Hepatic stellate cell (primary cell): ENCODE results near the gene C17orf78.
"Not testable (repeated sequence)": the region's sequence is repeated elsewhere in the genome, so short reads cannot be mapped to it uniquely, and the experiment has no call there.

ENCODE experiments used
- DNase-seq: peaks from one replicate; pipeline ENCODE4 v3.0.0; 2011; ENCODE audit warnings: low spot score

Gene C17orf78

GRCh38 chr17:37386462-37386861 lies 10.7 kb downstream of the C17orf78 start:
- DNase-seq = no peak

- peak; percentile 22 for DNase-seq
Measured at GRCh38 chr17:37388266-37388665, 12.5 kb downstream of the C17orf78 start.

DNA sequence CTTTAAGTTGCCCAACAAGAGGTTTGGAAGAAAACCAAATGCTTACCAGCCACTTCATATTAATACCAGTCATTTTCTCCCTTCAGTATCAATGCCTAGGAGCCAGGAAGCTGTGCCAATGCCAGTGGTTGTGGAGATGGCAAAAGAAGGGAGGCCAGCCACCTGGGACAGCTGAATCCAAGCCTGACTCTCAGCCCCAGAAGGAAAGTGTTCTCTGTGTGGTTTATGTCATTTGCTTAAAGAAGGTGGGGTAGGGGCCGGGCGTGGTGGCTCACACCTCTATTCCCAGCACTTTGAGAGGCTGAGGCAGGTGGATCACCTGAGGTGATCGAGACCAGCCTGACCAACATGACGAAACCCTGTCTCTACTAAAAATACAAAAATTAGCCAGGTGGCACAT lies 13.4 kb downstream of the C17orf78 start:
- no peak for DNase-seq

GRCh38 chr17:37391146-37391545 lies 15.4 kb downstream of the C17orf78 start:
- no peak for DNase-seq

DNA sequence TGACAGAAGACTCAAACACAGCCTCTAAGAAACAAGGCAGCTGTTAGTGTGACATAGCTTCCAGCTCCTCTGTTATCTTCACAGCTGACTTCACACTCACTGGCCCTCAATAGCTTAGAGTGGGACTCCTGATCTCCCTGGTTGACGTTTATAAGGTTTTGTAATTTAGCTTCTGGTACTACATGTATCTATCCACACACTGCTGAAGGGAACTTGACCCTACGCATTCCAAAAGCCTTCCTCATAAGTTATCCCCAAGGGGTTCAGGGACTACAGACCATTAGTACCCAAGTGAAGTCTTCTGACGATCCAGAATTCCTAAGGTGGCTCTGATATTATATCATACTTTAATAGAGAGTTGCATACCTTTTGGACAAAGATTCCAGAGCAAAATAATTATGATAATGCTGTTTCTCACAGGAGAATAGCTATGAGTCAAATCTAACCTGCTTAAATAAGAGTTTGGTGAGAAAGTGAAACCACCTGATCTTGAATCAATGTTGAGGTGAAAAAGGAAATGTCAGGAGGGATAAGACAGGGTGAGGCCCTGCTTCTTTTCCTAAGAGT lies 16.3 kb downstream of the C17orf78 start:
- peak; percentile 67 for DNase-seq

- DNase-seq = no peak
Measured at GRCh38 chr17:37393352-37393751, 17.6 kb downstream of the C17orf78 start.

DNA sequence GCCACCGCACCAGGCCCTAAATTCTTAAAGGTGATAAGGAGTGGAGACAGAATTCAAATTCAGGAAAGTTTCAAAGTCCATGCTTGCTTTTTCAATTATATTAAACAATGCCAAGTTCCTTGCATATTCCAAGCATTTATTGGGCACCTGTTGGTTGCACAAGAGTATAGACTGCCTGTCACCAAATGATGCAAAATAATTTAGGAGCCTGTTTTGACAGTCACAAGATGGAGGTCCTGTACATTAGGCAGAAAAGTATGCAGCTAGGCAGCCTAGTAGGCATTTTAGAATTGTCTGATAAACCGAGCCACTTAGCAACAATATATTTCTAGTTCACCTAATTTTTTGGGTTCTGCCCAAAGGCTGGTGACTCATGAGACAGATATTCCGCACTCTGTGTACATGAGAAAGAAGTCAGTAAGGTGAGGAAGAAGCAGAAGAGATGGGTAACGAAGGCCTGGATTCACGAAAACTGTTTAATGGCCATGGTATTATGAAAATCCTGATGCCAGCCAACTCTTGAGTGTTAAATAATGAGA lies 23.5 kb downstream of the C17orf78 start:
- DNase-seq = no peak

DNA sequence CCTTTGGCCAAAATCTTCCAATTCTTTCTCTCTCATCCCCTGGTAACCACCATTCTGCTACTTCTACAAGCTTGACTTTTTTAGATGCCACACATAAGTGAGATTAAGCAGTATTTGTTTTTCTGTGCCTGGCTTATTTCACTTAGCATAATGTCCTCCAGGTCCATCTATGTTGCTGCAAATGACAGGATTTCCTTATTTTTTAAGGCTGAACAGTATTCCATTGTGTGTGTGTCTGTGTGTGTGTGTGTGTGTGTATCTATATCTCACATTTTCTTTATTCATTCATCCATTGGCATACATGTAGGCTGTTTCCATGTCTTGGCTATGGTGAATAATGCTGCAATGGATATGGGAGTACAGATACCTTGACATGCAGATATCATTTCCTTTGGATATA lies 24.7 kb downstream of the C17orf78 start:
- no peak for DNase-seq

GRCh38 chr17:37405522-37405921 lies 29.7 kb downstream of the C17orf78 start:
- DNase-seq = not testable (repeated sequence)

DNA sequence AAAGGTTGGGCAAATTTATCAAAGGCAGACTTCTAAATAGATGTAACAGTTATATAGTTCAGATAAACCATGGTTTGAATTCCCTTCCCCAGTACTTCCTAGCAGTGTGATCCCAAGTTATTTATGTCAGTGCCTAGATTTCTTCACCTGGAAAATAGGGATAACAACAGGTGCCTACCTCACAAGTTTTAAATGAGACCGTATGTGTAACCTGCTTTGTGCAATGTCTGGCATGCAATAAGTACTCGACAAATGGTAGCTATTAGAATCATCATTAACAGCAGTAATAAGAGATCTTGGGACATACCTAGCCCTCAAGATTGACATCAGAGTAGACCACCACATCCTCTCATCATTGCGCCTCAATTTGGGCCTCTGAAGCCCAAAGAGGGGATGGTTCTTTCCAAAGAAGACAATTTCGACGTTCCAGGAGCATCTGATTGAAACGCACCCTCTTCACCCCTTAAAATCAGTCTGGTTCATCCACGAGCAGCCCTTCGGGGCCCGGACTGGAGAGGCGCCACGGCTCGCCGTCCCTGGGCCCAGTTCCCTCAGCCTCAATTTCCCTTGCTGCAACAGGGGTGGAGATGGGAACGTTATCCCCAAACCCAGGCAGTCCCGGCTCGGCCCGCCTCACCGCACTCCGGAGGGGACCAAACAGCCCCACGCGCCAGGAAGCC lies 30.3 kb downstream of the C17orf78 start:
- DNase-seq = no peak

DNA sequence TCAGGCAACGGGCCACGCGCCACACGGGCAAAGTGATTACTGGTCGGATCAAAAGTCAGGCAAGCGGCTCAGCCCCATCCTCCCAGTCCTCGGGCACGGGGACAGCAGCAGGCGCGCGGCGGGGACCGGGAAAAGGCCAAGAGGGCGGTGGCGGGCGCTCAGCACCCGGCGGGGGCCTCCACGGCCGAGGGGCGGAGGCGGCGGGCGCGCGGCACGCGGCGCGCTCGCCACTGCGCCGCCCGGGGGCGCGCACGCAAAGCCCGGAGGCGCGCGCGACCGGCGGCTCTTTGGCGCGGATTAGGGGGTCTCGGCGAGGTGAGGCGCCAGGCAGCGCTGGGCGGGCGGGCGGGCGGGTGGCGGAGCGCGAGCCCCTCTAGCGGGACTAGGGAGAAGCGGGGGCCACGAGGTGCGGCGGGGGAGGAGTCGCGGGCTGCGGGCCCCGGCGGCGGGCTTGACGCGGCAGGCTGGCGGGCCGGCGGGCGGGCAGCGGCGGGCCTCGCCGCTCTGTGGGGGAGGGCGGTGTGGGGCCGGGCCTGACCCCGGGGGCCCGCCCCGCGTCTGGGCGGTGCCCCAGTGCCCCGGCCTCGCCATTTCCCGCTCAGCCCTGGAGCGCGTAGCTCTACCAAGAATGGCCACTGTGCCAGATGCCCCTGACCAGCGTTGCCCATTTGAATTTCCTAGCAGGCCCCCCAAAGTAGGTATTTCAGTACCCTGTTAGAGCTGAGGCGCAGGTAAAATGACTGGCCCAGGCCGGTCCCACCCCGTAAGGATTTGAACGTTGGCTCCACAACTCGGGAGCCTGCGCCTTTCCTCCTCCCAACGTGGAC lies 31.1 kb downstream of the C17orf78 start, which contains the start of the genes ACACA and TADA2A:
Gene ACACA, minus strand, starts transcription at position 202 of the 827 bp plus-strand sequence. CDS start 537 bp downstream, outside the sequence.
Gene TADA2A, plus strand, starts transcription at position 252 of the 827 bp plus-strand sequence. CDS start 4,480 bp downstream, outside the sequence.
- peak; percentile 87 for DNase-seq

GRCh38 chr17:37408145-37408479 lies 32.3 kb downstream of the C17orf78 start:
- DNase-seq = not testable (repeated sequence)

- no peak for DNase-seq
Measured at GRCh38 chr17:37410357-37410756, 34.6 kb downstream of the C17orf78 start.

DNA sequence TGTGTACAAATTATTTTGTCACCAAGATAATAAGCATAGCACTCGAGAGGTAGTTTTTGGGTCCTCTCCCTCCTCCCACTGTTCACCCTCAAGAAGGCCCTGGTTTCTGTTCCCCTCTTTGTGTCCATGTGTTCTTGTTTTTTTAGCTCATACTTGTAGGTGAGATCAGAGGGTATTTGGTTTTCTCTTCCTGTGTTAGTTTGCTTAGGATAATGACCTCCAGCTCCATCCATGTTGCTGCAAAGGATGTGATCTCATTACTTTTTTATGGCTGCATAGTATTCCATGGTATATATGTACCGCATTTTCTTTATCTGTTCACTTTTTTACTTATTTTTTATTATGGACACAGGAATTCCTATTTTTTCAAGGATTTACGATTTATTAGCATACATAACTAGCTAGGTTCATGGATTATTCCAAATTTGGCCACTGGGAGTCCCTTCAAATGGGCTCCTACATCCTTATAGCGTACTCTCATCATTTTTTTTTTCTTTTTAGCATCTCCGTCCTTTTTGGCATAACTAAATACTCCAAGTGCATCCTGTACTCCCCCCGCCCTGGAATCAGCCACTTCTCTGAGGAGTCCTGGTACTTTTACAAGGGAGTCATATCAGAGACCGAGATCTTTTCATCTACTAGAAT lies 38.2 kb downstream of the C17orf78 start:
- no peak for DNase-seq

DNA sequence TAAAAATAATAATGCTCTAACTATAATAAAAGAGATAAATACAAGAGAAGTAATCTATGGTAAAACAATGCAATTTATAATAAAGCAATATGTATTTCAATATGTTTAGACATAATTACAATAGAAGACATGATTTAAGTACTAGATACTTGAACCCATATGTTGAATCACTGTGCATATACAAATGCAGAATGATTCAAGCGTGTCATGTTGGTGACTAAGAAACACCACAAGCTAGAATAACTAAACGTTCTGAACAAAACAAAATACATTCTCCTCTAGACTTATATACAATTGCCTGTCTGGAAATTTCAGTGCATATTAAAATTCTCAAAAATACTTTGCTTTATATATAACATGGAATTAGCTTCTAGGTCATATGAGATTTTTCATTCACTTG lies 42.1 kb downstream of the C17orf78 start:
- no peak for DNase-seq

DNA sequence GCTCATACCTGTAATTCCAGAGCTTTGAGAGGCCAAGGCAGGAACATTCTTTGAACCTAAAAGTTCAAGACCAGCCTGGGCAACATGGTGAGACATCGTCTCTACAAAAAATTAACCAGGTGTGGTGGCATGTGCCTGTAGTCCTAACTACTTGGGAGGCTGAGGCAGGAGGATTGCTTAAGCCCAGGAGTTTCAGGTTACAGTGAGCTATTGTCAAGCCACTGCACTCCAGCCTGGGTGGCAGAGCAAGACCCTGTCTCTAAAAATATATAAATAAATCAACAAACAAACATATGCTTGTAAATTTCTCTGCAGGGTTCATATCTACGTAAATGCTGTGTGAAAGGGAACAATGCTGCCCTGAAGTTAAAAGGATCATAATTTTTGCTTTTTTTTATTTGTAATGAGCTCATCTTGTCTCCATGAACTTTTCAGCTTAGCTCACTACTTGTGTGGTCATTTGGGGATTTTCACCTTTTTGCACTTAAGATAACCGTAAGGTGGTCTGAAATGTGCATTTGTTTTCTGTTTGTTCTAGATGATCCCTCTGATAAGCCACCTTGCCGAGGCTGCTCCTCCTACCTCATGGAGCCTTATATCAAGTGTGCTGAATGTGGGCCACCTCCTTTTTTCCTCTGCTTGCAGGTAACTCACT lies 47.3 kb downstream of the C17orf78 start:
- DNase-seq = no peak

DNA sequence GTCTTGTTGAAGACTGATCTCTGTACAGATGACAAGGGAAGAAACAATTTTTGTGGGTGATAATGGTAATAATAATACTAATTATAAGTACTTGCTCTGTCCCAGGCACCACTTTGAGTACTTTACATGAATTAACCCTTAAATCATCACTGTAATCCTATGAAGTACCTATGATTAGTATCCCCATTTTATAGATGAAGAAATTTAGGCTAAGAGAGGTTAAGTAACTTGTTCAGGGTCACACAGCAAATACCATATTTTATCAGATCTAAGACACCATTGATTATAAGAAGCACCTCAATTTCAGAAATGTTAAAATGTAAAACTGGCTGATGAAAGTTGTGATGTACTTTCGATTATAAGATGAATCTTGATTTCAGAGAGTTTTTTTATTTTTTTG lies 49.5 kb downstream of the C17orf78 start:
- no peak for DNase-seq

DNA sequence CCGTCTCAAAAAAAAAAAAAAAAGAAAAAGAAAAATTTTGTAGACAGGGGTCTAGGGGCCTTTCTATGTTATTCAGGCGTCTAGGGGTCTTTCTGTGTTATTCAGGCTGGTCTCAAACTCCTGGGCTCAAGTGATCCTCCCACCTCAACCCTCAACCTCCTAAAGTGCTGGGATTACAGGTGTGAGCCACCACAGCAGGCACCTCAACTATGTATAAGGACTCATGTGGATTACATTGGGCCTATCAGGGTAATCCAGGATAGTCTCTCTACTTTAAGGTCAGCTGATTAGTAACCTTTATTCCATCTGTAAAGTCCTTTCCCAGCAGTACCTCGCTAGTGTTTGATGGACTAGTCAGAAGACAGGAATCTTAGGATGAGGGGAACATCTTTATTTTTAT lies 53.3 kb downstream of the C17orf78 start:
- no peak for DNase-seq

DNA sequence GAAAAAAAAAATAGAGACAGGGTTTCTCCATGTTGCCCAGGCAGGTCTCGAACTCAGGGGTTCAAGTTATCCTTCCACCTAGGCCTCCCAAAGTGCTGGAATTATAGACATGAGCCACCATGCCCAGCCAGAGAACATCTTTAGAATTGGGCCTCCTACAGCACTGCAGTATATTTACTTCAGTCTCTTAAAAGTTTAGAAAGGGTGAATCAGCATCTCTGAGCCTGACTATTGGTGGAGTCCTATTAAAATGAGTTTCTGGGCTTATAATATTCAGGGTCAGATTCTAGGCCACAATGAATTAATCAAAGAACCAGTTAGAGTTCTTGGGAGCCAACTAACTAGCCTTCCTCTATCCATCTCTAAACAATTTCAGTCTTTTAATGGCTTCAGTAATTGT lies 53.7 kb downstream of the C17orf78 start:
- no peak for DNase-seq

GRCh38 chr17:37430051-37430627 lies 54.4 kb downstream of the C17orf78 start:
- DNase-seq = no peak

- no peak for DNase-seq
Measured at GRCh38 chr17:37432671-37433070, 56.9 kb downstream of the C17orf78 start.
